Measurements from ENCODE around the gene WDR47.

DNA sequence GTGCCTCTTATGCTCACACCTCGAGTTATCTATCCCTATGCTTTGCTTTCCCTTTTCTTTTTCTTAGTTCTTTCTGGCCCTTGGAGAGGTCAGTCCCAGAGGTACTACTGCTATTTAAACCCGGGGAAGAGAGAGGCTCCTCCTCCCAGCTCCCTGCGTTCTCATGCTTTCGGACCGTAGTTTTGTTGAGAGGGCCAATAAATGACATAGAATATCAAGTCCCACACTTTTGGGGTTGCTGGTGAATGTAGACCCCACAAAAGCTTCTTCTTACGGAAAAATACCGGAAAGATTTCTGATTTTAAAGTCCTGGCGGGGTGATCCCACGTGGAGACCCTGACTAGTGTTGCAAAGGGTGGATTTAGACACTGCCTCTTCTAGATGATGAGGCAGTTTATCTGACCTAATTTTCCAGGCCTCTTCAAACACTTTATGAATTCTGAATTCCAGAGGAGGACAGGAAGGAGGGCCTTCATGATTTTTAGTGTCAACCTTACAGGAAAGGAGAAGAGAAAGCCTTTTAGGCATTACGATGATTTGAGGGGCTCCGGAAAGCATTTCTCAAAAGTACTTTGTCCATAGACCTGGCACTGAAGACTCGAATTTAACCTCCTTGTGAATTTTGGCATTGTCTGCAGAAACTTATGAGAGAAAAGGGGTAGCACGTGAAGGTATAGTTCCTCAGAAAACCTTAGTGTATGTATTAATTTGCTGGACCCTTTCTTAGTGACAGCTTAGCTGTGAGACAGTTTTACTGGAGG lies 49.4 kb upstream of the WDR47 start:
- TF ChIP-seq, protein P1, sequence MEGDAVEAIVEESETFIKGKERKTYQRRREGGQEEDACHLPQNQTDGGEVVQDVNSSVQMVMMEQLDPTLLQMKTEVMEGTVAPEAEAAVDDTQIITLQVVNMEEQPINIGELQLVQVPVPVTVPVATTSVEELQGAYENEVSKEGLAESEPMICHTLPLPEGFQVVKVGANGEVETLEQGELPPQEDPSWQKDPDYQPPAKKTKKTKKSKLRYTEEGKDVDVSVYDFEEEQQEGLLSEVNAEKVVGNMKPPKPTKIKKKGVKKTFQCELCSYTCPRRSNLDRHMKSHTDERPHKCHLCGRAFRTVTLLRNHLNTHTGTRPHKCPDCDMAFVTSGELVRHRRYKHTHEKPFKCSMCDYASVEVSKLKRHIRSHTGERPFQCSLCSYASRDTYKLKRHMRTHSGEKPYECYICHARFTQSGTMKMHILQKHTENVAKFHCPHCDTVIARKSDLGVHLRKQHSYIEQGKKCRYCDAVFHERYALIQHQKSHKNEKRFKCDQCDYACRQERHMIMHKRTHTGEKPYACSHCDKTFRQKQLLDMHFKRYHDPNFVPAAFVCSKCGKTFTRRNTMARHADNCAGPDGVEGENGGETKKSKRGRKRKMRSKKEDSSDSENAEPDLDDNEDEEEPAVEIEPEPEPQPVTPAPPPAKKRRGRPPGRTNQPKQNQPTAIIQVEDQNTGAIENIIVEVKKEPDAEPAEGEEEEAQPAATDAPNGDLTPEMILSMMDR (conservative IDR thresholded peaks at IDR 0.05; ENCODE audit: low read length) = no peak
- TF ChIP-seq EZH2phosphoT487 (IDR thresholded peaks at IDR 0.05; ENCODE audit: borderline replicate concordance) = no peak

Measured in Loucy (cell line).